ENCODE data around the gene IRAK1. TPM values are rescaled to one million over a fixed set of nuclear protein-coding genes. Genes with fewer than 3 reads are reported as not detected.
A peak's percentile ranks its signal among the peaks of the same experiment; 100 is the strongest.

The IRAK1 gene
- total and polyA plus RNA-seq, 2 donors from 2014 or later = 46.6 to 85.3 TPM

DNA sequence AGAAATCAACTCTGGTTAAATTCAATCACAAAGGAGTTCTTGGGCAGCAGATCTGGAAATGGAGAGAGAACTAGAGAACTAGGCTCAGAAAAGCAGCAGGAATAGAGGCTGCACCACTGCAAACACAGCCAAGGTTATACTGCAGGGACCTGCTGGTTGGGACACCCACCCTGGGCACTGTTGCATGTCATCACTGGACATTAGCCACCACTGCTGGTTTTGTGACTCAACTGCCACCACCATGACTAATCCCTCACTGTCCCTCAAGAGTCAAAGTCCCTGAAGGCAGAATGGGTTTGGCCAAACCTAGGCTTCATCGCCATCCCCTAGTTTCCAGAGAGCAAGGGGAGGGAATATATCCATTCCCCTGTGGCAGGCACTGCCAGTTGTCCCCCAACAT, 38.1 kb upstream of the IRAK1 start:
- Histone ChIP-seq H3K4me1 (ENCODE audit: control insufficient read depth in 2 of 3, insufficient read depth in 2 of 3, low read depth in 1 of 3, low read length in 3 of 3) (peaks cover 0 to 15% (median 12%) of the 10 kb centered on the region in 3 donors), H3K27ac (ENCODE audit: low read depth in 2 of 2, low read length in 2 of 2) (no peak overlapping the region), H3K9ac (ENCODE audit: low read length in 3 of 3) (no peak overlapping the region), H3K36me3 (ENCODE audit: control insufficient read depth in 2 of 3, insufficient read depth in 3 of 3, low read length in 3 of 3) (peaks cover 0 to 2% (median 0%) of the 10 kb centered on the region in 3 donors), H3K27me3 (ENCODE audit: control insufficient read depth, insufficient read depth, low read length) (no peaks in the 10 kb centered on the region), H3K9me3 (ENCODE audit: control insufficient read depth in 2 of 3, insufficient read depth in 1 of 3, low read length in 3 of 3) (no peaks in the 10 kb centered on the region), H3K4me3 (ENCODE audit: low read length in 3 of 3) (no peak overlapping the region)
- intact Hi-C loops (cut with DNase I) = no loop called here
- DNase-seq (no peak), FAIRE-seq (no peak)
- TF ChIP-seq, protein P1, sequence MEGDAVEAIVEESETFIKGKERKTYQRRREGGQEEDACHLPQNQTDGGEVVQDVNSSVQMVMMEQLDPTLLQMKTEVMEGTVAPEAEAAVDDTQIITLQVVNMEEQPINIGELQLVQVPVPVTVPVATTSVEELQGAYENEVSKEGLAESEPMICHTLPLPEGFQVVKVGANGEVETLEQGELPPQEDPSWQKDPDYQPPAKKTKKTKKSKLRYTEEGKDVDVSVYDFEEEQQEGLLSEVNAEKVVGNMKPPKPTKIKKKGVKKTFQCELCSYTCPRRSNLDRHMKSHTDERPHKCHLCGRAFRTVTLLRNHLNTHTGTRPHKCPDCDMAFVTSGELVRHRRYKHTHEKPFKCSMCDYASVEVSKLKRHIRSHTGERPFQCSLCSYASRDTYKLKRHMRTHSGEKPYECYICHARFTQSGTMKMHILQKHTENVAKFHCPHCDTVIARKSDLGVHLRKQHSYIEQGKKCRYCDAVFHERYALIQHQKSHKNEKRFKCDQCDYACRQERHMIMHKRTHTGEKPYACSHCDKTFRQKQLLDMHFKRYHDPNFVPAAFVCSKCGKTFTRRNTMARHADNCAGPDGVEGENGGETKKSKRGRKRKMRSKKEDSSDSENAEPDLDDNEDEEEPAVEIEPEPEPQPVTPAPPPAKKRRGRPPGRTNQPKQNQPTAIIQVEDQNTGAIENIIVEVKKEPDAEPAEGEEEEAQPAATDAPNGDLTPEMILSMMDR (IDR thresholded peaks at IDR 0.05; ENCODE audit: borderline replicate concordance, extremely low read depth, insufficient read depth) = no peak

DNA sequence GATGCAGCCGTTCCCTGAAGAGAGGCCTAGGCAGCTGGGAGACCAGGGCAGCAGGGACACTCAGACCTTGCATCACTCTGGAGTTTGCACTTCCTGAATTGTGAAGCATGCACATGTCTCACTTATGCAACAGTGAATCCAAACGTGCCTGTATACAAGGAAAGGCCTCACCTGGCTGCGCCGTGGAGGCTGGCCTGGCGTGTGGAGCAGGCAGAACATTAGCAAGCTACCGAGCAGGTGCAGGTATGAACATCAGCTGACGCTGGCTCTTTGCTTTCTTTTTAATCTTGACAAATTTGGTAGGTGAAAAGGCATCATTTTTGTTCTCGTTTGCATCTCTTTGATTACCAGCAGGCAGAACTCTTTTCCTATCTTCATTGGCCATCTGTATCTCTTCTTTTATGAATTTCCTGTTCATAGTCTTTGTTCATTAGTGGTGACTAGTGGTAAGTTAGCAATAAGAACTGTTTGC, 37.1 kb upstream of the IRAK1 start:
- Histone ChIP-seq H3K9ac (ENCODE audit: low read length in 3 of 3) (no peak overlapping the region), H3K27me3 (ENCODE audit: control insufficient read depth, insufficient read depth, low read length) (no peaks in the 10 kb centered on the region), H3K4me3 (ENCODE audit: low read length in 3 of 3) (no peak overlapping the region), H3K9me3 (ENCODE audit: control insufficient read depth in 2 of 3, insufficient read depth in 1 of 3, low read length in 3 of 3) (no peaks in the 10 kb centered on the region), H3K4me1 (ENCODE audit: control insufficient read depth in 2 of 3, insufficient read depth in 2 of 3, low read depth in 1 of 3, low read length in 3 of 3) (peaks cover 0 to 14% (median 12%) of the 10 kb centered on the region in 3 donors), H3K36me3 (ENCODE audit: control insufficient read depth in 2 of 3, insufficient read depth in 3 of 3, low read length in 3 of 3) (peaks cover 0 to 2% (median 0%) of the 10 kb centered on the region in 3 donors), H3K27ac (ENCODE audit: low read depth in 2 of 2, low read length in 2 of 2) (no peak overlapping the region)
- no peak for FAIRE-seq
- DNase-seq = peak in 1 of 5 donors; percentile 78
- TF ChIP-seq, protein P1 (IDR thresholded peaks at IDR 0.05; ENCODE audit: borderline replicate concordance, extremely low read depth, insufficient read depth) = no peak
- intact Hi-C loops (cut with DNase I) = no loop called here

GRCh38 chrX:154051201-154051810, 31.6 kb upstream of the IRAK1 start:
- FAIRE-seq (no peak), DNase-seq (peak in 4 of 5 donors; percentile 52 to 81 (median 70))
- H3K4me1 ChIP-seq (ENCODE audit: control insufficient read depth in 2 of 3, insufficient read depth in 2 of 3, low read depth in 1 of 3, low read length in 3 of 3) = peaks cover 2 to 23% (median 4%) of the 10 kb centered on the region in 3 donors
- no peaks in the 10 kb centered on the region for H3K9me3 ChIP-seq (ENCODE audit: control insufficient read depth in 2 of 3, insufficient read depth in 1 of 3, low read length in 3 of 3)
- H3K27ac ChIP-seq (ENCODE audit: low read depth in 2 of 2, low read length in 2 of 2) = peak overlapping the region in 1 of 2 donors; percentile 17
- intact Hi-C loops (cut with DNase I) = no loop called here
- no peak overlapping the region for H3K4me3 ChIP-seq (ENCODE audit: low read length in 3 of 3)
- no peak overlapping the region for H3K9ac ChIP-seq (ENCODE audit: low read length in 3 of 3)
- H3K27me3 ChIP-seq (ENCODE audit: control insufficient read depth, insufficient read depth, low read length) = no peaks in the 10 kb centered on the region
- peaks cover 0 to 3% (median 0%) of the 10 kb centered on the region in 3 donors for H3K36me3 ChIP-seq (ENCODE audit: control insufficient read depth in 2 of 3, insufficient read depth in 3 of 3, low read length in 3 of 3)
- TF ChIP-seq, protein P1 (IDR thresholded peaks at IDR 0.05; ENCODE audit: borderline replicate concordance, extremely low read depth, insufficient read depth) = peak; percentile 68

Measured in kidney (tissue), 14 donors.